ENCODE measurements around the gene PAFAH2. TPM values are rescaled to one million over a fixed set of nuclear protein-coding genes. Genes with fewer than 3 reads are reported as not detected.
A peak's percentile ranks its signal among the peaks of the same experiment; 100 is the strongest.
"Not testable (repeated sequence)": the region's sequence is repeated elsewhere in the genome, so short reads cannot be mapped to it uniquely, and the experiment has no call there.

Gene PAFAH2
- total RNA-seq, 8 experiments from 2014 or later, result 6.0 to 11.8 (median 8.9) TPM

DNA sequence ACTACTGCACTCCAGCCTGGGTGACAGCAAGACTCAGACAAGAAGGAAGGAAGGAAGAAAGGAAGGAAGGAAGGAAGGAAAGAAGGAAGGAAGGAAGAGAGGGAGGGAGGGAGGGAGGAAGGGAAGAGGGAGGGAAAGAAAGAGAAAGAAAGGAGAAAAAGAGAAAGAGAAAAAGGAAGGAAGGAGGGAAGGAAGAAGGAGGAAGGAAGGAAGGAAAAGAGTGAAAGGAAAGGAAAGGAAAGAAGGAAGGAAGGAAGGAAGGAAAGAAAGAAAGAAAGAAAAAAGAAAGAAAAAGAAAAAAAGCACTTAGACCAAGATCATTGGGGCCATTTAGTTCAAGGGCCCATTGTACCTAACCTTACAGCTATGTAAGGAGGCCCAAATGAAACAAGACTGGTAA lies 42.3 kb downstream of the PAFAH2 start:
- H3K27ac ChIP-seq, result no peak overlapping the region
- in situ Hi-C loops (cut with MboI; ENCODE audit: low pct_unique_long_range_greater_than_20kb in 2 of 9, low sequenced_read_pairs in 9 of 9, unreplicated experiment in 9 of 9), result no loop called here
- H3K4me3 ChIP-seq, result no peak overlapping the region
- H3K4me1 ChIP-seq (replicated peaks in 1 of 2), result peaks cover 0 to 10% of the 10 kb centered on the region in 2 donors
- no peak for ATAC-seq (replicated peaks in 6 of 8)

DNA sequence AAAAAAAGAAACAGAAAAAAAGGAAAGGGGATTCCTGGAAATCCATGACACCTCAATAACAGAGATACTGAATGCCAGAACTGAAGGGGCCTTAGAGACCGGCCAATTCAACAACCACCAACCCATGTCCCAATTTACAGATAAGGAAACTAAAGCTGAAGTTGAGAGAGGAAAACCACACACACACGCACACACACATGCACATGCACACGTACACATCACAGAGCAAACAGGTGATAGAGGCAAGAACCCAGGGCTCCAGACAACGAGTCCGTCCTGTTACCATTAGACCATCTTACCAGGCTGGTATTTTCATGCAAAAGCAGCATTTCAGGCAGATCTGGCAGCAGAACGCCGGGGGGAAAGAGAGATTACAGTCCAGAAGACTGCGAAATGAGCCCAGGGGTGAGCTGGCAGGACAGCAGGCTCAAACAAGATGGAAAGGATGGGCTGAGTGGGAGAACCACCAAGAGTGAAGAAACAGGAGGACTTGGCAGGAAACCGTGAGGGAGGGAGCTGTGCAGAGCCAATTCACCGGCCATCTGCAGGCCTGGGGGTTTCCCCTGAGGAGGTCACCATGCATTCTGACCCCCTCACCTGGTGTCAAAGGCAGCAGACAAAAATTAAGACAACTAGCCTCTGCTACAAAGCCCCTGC lies 43.5 kb downstream of the PAFAH2 start:
- ATAC-seq (replicated peaks in 6 of 8), result no peak
- WGBS, 10 experiments, result 62 to 100% (median 76%) methylated on average over 1 to 9 of the region's 10 CpGs
- Histone ChIP-seq H3K4me3 (no peak overlapping the region), H3K27ac (no peak overlapping the region), H3K4me1 (replicated peaks in 1 of 2) (peaks cover 0 to 10% of the 10 kb centered on the region in 2 donors)
- in situ Hi-C loops (cut with MboI; ENCODE audit: low pct_unique_long_range_greater_than_20kb in 2 of 9, low sequenced_read_pairs in 9 of 9, unreplicated experiment in 9 of 9), result no loop called here

GRCh38 chr1:25952841-25953401 lies 44.9 kb downstream of the PAFAH2 start:
- Histone ChIP-seq H3K27ac (peak overlapping the region in 1 of 2 donors; percentile 19), H3K4me1 (replicated peaks in 1 of 2) (peaks cover 0 to 10% of the 10 kb centered on the region in 2 donors), H3K4me3 (no peak overlapping the region)
- in situ Hi-C loops (cut with MboI; ENCODE audit: low pct_unique_long_range_greater_than_20kb in 2 of 9, low sequenced_read_pairs in 9 of 9, unreplicated experiment in 9 of 9), result no loop called here
- WGBS, 10 experiments, result 0 to 83% (median 57%) methylated on average over 2 to 4 of the region's 4 CpGs; no CpG with 5 or more reads in 2 of the 10 experiments
- ATAC-seq (replicated peaks in 6 of 8), result peak in 6 of 8 experiments; percentile 26 to 89 (median 48)

- 67 to 100% (median 90%) methylated on average over 1 to 4 of the region's 4 CpGs; no CpG with 5 or more reads in 1 of the 10 experiments for WGBS, 10 experiments
- in situ Hi-C loops (cut with MboI; ENCODE audit: low pct_unique_long_range_greater_than_20kb in 2 of 9, low sequenced_read_pairs in 9 of 9, unreplicated experiment in 9 of 9), result no loop called here
- ATAC-seq (replicated peaks in 6 of 8), result no peak
- no peak overlapping the region for H3K4me3 ChIP-seq
- H3K4me1 ChIP-seq (replicated peaks in 1 of 2), result peaks cover 0 to 11% of the 10 kb centered on the region in 2 donors
- no peak overlapping the region for H3K27ac ChIP-seq
Observed at GRCh38 chr1:25948641-25949040, 49.2 kb downstream of the PAFAH2 start.

GRCh38 chr1:25947027-25947426 lies 50.8 kb downstream of the PAFAH2 start:
- peaks cover 0 to 6% of the 10 kb centered on the region in 2 donors for H3K4me1 ChIP-seq (replicated peaks in 1 of 2)
- 85 to 100% (median 100%) methylated on average over 1 to 2 of the region's 2 CpGs; no CpG with 5 or more reads in 6 of the 10 experiments for WGBS, 10 experiments
- no peak overlapping the region for H3K4me3 ChIP-seq
- H3K27ac ChIP-seq, result no peak overlapping the region
- in situ Hi-C loops (cut with MboI; ENCODE audit: low pct_unique_long_range_greater_than_20kb in 2 of 9, low sequenced_read_pairs in 9 of 9, unreplicated experiment in 9 of 9), result no loop called here
- ATAC-seq (replicated peaks in 6 of 8), result no peak

GRCh38 chr1:25945761-25946160 lies 52.1 kb downstream of the PAFAH2 start:
- peak in 3 of 8 experiments; percentile 25 to 69 (median 28) for ATAC-seq (replicated peaks in 6 of 8)
- in situ Hi-C loops (cut with MboI; ENCODE audit: low pct_unique_long_range_greater_than_20kb in 2 of 9, low sequenced_read_pairs in 9 of 9, unreplicated experiment in 9 of 9), result no loop called here
- Histone ChIP-seq H3K27ac (no peak overlapping the region), H3K4me3 (no peak overlapping the region), H3K4me1 (replicated peaks in 1 of 2) (peaks cover 0 to 6% of the 10 kb centered on the region in 2 donors)
- 31 to 100% (median 50%) methylated on average over 1 to 5 of the region's 5 CpGs; no CpG with 5 or more reads in 3 of the 10 experiments for WGBS, 10 experiments

DNA sequence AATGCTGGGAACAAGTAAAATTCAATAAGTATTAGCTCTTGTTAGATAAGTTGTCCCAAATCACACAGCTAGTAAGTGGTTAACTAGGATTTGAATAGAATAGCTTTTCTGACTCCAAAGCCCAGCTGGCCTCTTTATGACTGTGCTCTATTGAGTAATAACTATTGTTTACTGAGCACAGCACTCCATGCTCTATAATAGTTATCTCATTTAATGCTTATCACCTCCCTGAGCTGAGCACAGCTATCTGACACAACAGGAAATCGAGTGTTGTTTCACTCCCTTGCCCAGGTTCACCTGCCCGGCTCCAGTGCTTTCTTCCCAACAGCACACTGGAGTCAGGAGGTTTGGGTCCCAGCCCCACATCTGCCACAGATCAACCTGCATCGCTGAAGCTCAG lies 52.9 kb downstream of the PAFAH2 start:
- 60 to 100% (median 91%) methylated on average over 1 to 3 of the region's 3 CpGs; no CpG with 5 or more reads in 2 of the 10 experiments for WGBS, 10 experiments
- ATAC-seq (replicated peaks in 6 of 8), result no peak
- in situ Hi-C loops (cut with MboI; ENCODE audit: low pct_unique_long_range_greater_than_20kb in 2 of 9, low sequenced_read_pairs in 9 of 9, unreplicated experiment in 9 of 9), result no loop called here
- Histone ChIP-seq H3K4me1 (replicated peaks in 1 of 2) (peaks cover 0 to 6% of the 10 kb centered on the region in 2 donors), H3K27ac (no peak overlapping the region), H3K4me3 (no peak overlapping the region)

DNA sequence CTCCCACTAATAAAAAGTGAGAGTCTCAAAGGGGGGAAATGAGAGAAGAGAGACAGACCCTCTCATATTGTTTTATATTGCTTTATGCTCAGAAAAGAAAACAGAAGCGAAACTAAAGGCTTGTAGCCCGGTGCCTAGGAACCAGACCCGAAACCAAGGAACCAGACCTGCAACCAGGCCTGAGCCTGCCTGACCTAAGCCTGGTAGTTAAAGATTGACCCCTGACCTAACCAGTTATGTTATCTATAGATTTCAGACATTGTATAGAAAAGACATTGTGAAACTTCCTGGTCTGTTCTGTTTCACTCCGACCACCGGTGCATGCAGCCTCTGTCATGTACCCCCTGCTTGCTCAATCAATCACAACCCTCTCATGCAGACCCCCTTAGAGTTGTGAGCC lies 54.4 kb downstream of the PAFAH2 start:
- 24 to 96% (median 77%) methylated on average over 2 to 4 of the region's 5 CpGs; no CpG with 5 or more reads in 6 of the 10 experiments for WGBS, 10 experiments

DNA sequence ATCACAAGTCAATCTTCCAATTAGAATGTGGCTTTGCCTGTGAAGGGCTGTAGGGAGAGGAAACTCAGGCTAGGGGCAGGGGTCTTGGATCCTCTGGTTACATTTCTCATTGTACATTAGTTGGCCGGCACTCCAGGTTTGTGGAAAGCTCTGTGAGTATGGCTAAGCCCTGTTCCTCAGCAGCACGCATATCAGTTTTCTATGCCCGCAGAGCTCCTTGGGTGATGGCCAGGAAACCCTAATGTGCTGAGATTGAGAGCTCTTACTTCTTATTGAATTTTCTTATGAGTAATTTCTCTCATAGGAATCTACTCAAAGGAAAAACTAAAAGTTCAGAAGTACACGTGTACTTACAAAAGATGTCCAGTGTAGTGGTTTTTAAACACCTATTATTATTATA lies 60.9 kb downstream of the PAFAH2 start:
- H3K4me1 ChIP-seq (replicated peaks in 1 of 2), result peaks cover 21 to 22% of the 10 kb centered on the region in 2 donors
- no peak overlapping the region for H3K4me3 ChIP-seq
- no peak for ATAC-seq (replicated peaks in 6 of 8)
- WGBS, 10 experiments, result 38 to 100% (median 92%) methylated on average over 1 to 4 of the region's 4 CpGs; no CpG with 5 or more reads in 3 of the 10 experiments
- no peak overlapping the region for H3K27ac ChIP-seq
- in situ Hi-C loops (cut with MboI; ENCODE audit: low pct_unique_long_range_greater_than_20kb in 2 of 9, low sequenced_read_pairs in 9 of 9, unreplicated experiment in 9 of 9), result no loop called here

More for the DNA sequence above, 54.4 kb downstream of the PAFAH2 start:
- in situ Hi-C loops (cut with MboI; ENCODE audit: low pct_unique_long_range_greater_than_20kb in 2 of 9, low sequenced_read_pairs in 9 of 9, unreplicated experiment in 9 of 9); H3K4me3 ChIP-seq; H3K27ac ChIP-seq; H3K4me1 ChIP-seq (replicated peaks in 1 of 2); ATAC-seq (replicated peaks in 6 of 8): not testable (repeated sequence)

DNA sequence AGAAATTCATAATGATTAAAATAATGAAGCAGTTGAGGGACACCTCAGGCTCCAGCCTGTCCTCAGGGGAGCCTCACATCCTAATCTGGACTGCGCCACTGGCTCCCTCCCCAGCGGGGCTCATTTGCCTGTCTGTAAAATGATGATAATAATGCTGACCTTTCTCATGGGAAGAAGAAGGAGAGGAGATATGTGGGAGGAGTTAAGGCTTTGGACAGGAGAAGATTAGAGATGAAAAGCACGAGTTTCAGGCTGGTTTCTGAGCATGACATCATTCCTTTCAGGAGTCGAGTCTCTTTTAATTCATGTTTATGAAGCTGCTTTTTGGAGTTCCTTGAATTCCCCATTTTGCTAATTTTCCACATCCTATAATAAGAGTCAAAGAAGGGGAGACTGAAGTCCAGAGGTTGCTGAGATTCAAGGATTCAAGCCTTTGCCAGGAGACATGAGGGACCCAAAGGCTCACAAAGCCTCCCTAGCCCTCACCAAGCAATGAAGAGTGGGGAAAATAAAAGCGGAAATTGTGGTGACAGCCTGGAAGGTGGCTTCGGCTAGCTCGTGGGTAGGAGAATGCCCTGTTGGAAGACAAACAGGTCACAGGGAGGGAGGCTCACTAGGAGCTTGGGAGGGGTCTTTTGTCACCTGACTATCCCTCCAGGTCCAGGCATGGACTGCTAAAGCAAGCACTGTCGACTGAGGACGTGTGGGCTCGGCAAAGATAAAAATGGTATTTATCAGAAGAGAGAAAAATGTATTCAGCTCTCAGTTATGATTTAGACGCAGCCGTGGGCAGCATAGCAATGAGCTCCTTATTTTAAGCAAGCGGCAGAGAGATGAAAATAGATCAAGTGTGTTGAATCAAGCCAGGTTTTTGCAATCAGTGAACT lies 64.1 kb downstream of the PAFAH2 start:
- H3K27ac ChIP-seq, result peak overlapping the region; percentile 59 to 71
- no peak overlapping the region for H3K4me3 ChIP-seq
- 40 to 82% (median 66%) methylated on average over 3 to 13 of the region's 13 CpGs for WGBS, 10 experiments
- peaks cover 21 to 25% of the 10 kb centered on the region in 2 donors for H3K4me1 ChIP-seq (replicated peaks in 1 of 2)
- in situ Hi-C loops (cut with MboI; ENCODE audit: low pct_unique_long_range_greater_than_20kb in 2 of 9, low sequenced_read_pairs in 9 of 9, unreplicated experiment in 9 of 9), result no loop called here
- peak in 5 of 8 experiments; percentile 81 to 88 (median 86) for ATAC-seq (replicated peaks in 6 of 8)

DNA sequence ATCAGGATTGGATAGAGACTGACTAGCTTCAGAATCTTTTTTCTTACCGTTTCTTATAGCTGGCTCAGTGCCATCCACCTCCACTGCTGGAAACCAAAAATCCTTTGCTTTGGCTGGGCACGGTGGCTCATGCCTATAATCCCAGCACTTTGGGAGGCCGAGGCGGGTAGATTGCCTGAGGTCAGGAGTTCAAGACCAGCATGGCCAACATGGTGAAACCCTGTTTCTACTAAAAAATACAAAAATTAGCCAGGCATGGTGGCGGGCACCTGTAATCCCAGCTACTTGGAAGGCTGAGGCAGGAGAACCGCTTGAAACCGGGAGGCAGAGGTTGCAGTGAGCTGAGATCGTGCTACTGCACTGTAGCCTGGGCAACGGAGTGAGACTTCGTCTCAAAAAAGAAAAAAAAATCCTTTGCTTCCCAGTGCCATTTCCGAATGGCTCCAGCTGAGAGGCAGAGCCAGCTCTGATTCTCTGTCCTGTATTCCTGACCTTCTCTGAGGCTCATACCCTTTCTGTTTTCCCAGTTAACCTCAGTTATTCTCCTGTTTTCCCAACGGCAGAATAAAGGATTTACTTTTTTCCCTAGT lies 65.0 kb downstream of the PAFAH2 start:
- H3K4me3 ChIP-seq; in situ Hi-C loops (cut with MboI; ENCODE audit: low pct_unique_long_range_greater_than_20kb in 2 of 9, low sequenced_read_pairs in 9 of 9, unreplicated experiment in 9 of 9): not testable (repeated sequence)
- peaks cover 29 to 33% of the 10 kb centered on the region in 2 donors for H3K4me1 ChIP-seq (replicated peaks in 1 of 2)
- H3K27ac ChIP-seq, result peak overlapping the region in 1 of 2 donors; percentile 59
- WGBS, 10 experiments, result 20 to 88% (median 72%) methylated on average over 1 to 12 of the region's 12 CpGs; no CpG with 5 or more reads in 1 of the 10 experiments
- peak in 5 of 8 experiments; percentile 47 to 68 (median 54) for ATAC-seq (replicated peaks in 6 of 8)

- peaks cover 35 to 39% of the 10 kb centered on the region in 2 donors for H3K4me1 ChIP-seq (replicated peaks in 1 of 2)
- WGBS, 10 experiments, result 48 to 100% (median 89%) methylated on average over 1 to 5 of the region's 5 CpGs; no CpG with 5 or more reads in 4 of the 10 experiments
- no peak overlapping the region for H3K27ac ChIP-seq
- no peak overlapping the region for H3K4me3 ChIP-seq
- in situ Hi-C loops (cut with MboI; ENCODE audit: low pct_unique_long_range_greater_than_20kb in 2 of 9, low sequenced_read_pairs in 9 of 9, unreplicated experiment in 9 of 9), result no loop called here
- ATAC-seq (replicated peaks in 6 of 8), result no peak
Observed at GRCh38 chr1:25932321-25932720, 65.5 kb downstream of the PAFAH2 start.
